Astrocyte (in vitro differentiated cells and primary cell): Measurements from ENCODE around the gene PAPPA2.

Experiments
- CTCF ChIP-seq: IDR thresholded peaks from 2 replicates; pipeline ENCODE4 v1.5.1; 2011; ENCODE audit warnings: low read depth, mild to moderate bottlenecking, inconsistent platforms, low read length, moderate library complexity; ENCODE audit not compliant: insufficient read depth
- EZH2 ChIP-seq: IDR thresholded peaks from 2 replicates; pipeline ENCODE4 v1.6.1; 2012; ENCODE audit warnings: mild to moderate bottlenecking, low read length, inconsistent platforms; ENCODE audit not compliant: insufficient read depth

- TF ChIP-seq CTCF (no peak), EZH2 (no peak)
Observed at GRCh38 chr1:176779992-176780328, 317.0 kb downstream of the PAPPA2 start.
